Uterus (tissue), 4 donors: Measurements from ENCODE around the gene BRINP2. TPM values are rescaled to one million over a fixed set of nuclear protein-coding genes. Genes with fewer than 3 reads are reported as not detected.

ENCODE experiments used
- DNase-seq, 2 donors: peaks; one replicate each; pipeline ENCODE4 v3.0.0-alpha.2; 2019 to 2020
- H3K27ac ChIP-seq, 2 donors: fragments of 200-600 bp; sonication (generic); 1 replicate in 1 of 2; 2 replicates in 1 of 2; pipeline ENCODE4 v1.5.1; 2016 to 2018
- H3K27me3 ChIP-seq, 2 donors: fragments of 200-600 bp; sonication (generic); one replicate each; pipeline ENCODE4 v1.5.1; 2018 to 2019; ENCODE audit warnings: control low read depth in 1 of 2
- H3K36me3 ChIP-seq, 2 donors: fragments of 200-600 bp; sonication (generic); one replicate each; pipeline ENCODE4 v1.5.1; 2019; ENCODE audit warnings: control low read depth in 1 of 2
- H3K4me1 ChIP-seq, 2 donors: fragments of 200-600 bp; sonication (generic); one replicate each; pipeline ENCODE4 v1.5.1; 2018 to 2019; ENCODE audit warnings: control low read depth in 1 of 2
- H3K4me3 ChIP-seq, 2 donors: fragments of 200-600 bp; sonication (generic); 1 replicate in 1 of 2; 2 replicates in 1 of 2; pipeline ENCODE4 v1.5.1; 2018 to 2019; ENCODE audit warnings: mild to moderate bottlenecking in 1 of 2
- H3K9me3 ChIP-seq, 2 donors: fragments of 200-600 bp; sonication (generic); one replicate each; pipeline ENCODE4 v1.5.1; 2019; ENCODE audit warnings: control low read depth in 1 of 2
- POLR2A ChIP-seq, 2 donors: fragments of 450-650 bp; IDR thresholded peaks; one replicate each; pipeline ENCODE4 v1.6.1; 2016; ENCODE audit warnings: antibody characterized with exemption in 2 of 2, mild to moderate bottlenecking in 1 of 2, moderate library complexity in 1 of 2
- intact Hi-C: fragments of 100-400 bp; cut with DNase I; formaldehyde crosslinking; loops from one replicate; pipeline ENCODE4 v1.15.1; 2023; ENCODE audit warnings: low total_unique reads
- total RNA-seq, 4 donors: library from RNA; depleted of rRNA in 3 of 4; stranded (reverse); fragments of >200 nt in 3 of 4; gene quantifications; one replicate each; pipeline versions ENCODE4 v1.1.0 to v1.2.4, GENCODE V29; 2014 to 2023
- TF ChIP-seq, protein P1 (sequence below), 4 experiments: fragments of 200-600 bp in 2 of 4; fragments of 450-650 bp in 2 of 4; sonication (generic) in 2 of 4; IDR thresholded peaks; one replicate each; pipeline ENCODE4 v1.5.1; 2016 to 2019; ENCODE audit warnings: antibody characterized with exemption in 4 of 4, mild to moderate bottlenecking in 2 of 4, moderate library complexity in 1 of 4
- donor health status: DM: yes; HTN: yes; CAD: no.

The BRINP2 gene, protein sequence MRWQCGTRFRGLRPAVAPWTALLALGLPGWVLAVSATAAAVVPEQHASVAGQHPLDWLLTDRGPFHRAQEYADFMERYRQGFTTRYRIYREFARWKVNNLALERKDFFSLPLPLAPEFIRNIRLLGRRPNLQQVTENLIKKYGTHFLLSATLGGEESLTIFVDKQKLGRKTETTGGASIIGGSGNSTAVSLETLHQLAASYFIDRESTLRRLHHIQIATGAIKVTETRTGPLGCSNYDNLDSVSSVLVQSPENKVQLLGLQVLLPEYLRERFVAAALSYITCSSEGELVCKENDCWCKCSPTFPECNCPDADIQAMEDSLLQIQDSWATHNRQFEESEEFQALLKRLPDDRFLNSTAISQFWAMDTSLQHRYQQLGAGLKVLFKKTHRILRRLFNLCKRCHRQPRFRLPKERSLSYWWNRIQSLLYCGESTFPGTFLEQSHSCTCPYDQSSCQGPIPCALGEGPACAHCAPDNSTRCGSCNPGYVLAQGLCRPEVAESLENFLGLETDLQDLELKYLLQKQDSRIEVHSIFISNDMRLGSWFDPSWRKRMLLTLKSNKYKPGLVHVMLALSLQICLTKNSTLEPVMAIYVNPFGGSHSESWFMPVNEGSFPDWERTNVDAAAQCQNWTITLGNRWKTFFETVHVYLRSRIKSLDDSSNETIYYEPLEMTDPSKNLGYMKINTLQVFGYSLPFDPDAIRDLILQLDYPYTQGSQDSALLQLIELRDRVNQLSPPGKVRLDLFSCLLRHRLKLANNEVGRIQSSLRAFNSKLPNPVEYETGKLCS
- 1 to 10 TPM in 1 of 4 donors, under 1 TPM in 1, not detected in 2; 0.18 to 5.7 TPM for total RNA-seq

DNA sequence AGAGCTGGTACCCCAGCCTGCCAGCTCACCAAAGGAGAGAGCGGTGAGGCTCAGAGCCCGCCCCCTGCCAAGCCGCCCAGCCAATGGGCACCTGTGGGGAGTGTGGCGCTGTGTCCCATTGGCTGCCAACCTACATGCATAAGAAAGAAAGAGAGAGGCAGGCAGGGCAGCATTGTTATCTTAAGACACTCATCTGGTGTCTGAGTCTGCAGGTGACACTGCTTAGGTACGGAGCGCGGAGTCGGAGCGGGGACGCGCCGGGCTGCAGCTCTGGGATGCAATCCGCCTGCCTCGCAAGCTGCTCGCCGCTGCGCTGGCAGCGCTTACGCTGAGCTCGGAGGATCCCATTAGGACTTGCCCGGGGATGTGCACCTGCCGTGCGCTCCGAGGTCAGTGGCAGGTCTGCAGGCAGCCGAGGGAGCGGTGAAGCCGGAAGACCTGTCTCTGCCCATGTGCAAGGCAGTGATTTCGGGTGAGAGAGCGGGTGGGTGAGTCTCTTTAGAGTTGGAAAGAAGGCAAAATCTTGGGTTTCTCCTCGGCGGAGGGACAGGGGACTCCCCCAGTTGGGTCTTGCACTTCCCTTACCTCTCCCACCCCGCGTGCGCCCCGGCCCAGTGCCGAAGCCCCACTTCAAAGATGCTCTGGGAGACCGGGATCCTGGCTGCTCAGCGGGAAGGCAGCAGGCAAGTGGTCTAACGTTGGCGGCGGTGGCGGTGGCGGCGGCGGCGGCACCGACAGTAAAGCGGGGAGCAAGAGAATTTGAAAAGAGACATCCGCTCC, at the start of gene BRINP2:
Gene BRINP2, plus strand, starts transcription at position 203 of the 780 bp plus-strand sequence. CDS start 58,919 bp downstream, outside the sequence.
- Histone ChIP-seq H3K4me1 (no peaks in the 10 kb centered on the region), H3K9me3 (no peaks in the 10 kb centered on the region), H3K27me3 (peaks cover 0 to 20% of the 10 kb centered on the region in 2 donors), H3K27ac (no peak within 1 kb of the TSS), H3K36me3 (no peaks in the 10 kb centered on the region), H3K4me3 (peak within 1 kb of the TSS; percentile 6 to 23)
- intact Hi-C loops = no loop called here
- TF ChIP-seq POLR2A (IDR thresholded peaks at IDR 0.05) = no peak
- TF ChIP-seq, protein P1, sequence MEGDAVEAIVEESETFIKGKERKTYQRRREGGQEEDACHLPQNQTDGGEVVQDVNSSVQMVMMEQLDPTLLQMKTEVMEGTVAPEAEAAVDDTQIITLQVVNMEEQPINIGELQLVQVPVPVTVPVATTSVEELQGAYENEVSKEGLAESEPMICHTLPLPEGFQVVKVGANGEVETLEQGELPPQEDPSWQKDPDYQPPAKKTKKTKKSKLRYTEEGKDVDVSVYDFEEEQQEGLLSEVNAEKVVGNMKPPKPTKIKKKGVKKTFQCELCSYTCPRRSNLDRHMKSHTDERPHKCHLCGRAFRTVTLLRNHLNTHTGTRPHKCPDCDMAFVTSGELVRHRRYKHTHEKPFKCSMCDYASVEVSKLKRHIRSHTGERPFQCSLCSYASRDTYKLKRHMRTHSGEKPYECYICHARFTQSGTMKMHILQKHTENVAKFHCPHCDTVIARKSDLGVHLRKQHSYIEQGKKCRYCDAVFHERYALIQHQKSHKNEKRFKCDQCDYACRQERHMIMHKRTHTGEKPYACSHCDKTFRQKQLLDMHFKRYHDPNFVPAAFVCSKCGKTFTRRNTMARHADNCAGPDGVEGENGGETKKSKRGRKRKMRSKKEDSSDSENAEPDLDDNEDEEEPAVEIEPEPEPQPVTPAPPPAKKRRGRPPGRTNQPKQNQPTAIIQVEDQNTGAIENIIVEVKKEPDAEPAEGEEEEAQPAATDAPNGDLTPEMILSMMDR (IDR thresholded peaks at IDR 0.05) = no peak
- peak in 1 of 2 donors; percentile 24 for DNase-seq

DNA sequence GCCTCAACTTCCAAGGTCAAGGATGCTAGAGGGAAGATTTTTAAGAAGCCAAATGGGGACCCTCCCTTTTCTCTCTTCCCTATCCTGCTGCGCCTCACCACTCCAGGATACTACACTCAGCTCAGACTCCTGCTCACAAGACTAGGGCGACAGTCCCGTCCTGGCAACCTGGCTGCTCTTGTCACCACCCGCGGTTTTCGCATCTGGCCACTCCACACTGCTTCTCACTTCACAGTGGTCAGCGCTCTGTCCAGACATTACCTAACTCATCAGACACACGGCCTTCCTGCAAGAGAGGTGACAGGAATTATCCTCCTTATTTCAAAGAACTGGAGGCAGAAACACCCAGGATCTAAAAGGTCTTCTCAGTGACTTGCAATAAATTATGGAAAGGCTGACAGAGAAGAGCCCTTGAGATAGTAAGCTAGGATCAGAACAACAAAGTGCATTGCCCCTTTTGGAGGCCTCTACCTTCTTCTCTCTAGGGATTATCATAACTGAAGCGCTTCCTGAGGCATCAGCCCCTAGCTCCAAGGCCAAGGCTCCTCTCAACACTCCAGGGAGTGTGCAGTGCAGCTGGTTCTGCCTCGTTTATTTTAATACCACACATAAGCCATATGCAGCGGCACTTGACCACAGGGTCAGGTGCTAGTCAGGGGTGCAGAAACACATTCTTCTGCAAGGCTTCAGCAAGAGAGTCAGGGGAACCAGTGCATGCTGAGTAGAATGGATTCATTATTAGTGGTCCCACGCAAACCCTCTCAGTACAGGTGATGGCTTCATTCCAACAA, 48.1 kb upstream of the BRINP2 start:
- no peaks in the 10 kb centered on the region for H3K9me3 ChIP-seq
- H3K36me3 ChIP-seq = no peaks in the 10 kb centered on the region
- no peak overlapping the region for H3K27ac ChIP-seq
- no peaks in the 10 kb centered on the region for H3K4me1 ChIP-seq
- H3K27me3 ChIP-seq = no peaks in the 10 kb centered on the region
- intact Hi-C loops = no loop called here
- TF ChIP-seq, protein P1 (IDR thresholded peaks at IDR 0.05) = no peak
- TF ChIP-seq POLR2A (IDR thresholded peaks at IDR 0.05) = no peak
- H3K4me3 ChIP-seq = no peak overlapping the region
- DNase-seq = no peak

DNA sequence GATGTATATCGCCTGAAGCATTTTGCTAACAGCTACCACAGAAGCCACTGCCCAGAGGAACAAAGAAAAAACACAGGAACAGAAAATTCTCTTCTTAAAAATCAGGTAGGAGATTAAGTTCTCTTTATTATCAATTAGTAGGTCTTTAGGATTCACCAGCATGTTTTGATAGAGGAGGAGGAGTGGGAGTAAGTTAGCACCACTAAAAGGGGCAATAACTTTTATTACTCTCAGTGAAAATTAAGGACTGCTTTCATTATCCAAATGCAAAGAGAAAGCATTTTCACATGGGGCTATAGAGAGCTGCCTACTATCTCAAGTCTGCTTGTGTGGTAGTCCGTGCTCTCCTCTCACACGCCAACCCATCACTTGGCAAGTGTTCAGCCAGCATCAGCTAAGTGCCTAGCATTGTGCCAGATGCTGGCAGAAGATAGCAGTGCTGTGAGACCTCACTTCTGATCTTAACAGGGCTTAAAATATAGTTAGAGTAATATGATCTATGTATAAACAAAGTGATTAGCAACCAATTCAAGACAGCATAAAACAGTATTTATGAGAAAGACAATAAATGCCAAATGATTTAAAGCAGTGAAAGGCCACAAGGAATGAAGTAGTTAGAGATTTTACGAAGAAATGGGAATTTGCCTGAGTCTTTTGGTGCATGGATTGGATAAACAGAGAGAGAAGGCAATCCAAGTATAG, 46.0 kb upstream of the BRINP2 start:
- Histone ChIP-seq H3K9me3 (no peaks in the 10 kb centered on the region), H3K27me3 (no peaks in the 10 kb centered on the region), H3K4me1 (no peaks in the 10 kb centered on the region), H3K27ac (no peak overlapping the region), H3K36me3 (no peaks in the 10 kb centered on the region), H3K4me3 (no peak overlapping the region)
- intact Hi-C loops = no loop called here
- DNase-seq = no peak
- no peak for TF ChIP-seq POLR2A (IDR thresholded peaks at IDR 0.05)
- TF ChIP-seq, protein P1 (IDR thresholded peaks at IDR 0.05) = no peak

DNA sequence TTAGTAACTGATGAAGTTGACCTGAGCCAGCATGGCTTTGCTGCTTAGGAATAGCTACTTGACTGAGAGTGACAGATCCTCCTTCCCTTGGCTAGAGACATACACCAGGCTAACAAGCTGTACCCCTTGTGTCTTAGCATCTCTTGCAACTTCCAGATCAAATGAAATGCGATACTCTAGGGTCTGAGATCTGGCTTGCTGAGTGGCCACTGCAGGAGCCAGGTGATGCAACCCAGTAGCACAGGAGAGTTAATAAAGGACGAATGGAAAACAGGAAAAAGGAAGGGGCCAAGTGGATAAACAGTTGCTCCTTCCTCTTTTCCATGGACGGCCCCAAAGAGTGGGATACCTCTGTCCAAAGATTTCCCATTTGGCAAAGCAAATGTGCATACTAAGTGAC, 44.5 kb upstream of the BRINP2 start:
- Histone ChIP-seq H3K27me3 (no peaks in the 10 kb centered on the region), H3K36me3 (no peaks in the 10 kb centered on the region), H3K4me3 (no peak overlapping the region), H3K9me3 (no peaks in the 10 kb centered on the region), H3K4me1 (no peaks in the 10 kb centered on the region), H3K27ac (no peak overlapping the region)
- intact Hi-C loops = no loop called here
- no peak for DNase-seq
- TF ChIP-seq, protein P1 (IDR thresholded peaks at IDR 0.05) = no peak
- no peak for TF ChIP-seq POLR2A (IDR thresholded peaks at IDR 0.05)
